Mesenchymal stem cell (in vitro differentiated cells and primary cell): ENCODE data around the gene MINDY4B.

Source experiments
- DNase-seq: peaks from one replicate; pipeline ENCODE4 v3.0.0-alpha.2; 2013
- H2AFZ ChIP-seq: one replicate; pipeline ENCODE4 v1.6.1; 2013; ENCODE audit warnings: low read depth, mild to moderate bottlenecking, control low read depth, inconsistent platforms, low read length, moderate library complexity
- H2AK5ac ChIP-seq: 2 replicates; pipeline ENCODE4 v1.6.1; 2013; ENCODE audit warnings: low read length, moderate library complexity, mild to moderate bottlenecking, inconsistent platforms; ENCODE audit not compliant: severe bottlenecking
- H2BK120ac ChIP-seq: one replicate; pipeline ENCODE4 v1.6.1; 2013; ENCODE audit warnings: low read depth, mild to moderate bottlenecking, inconsistent platforms, low read length, moderate library complexity
- H2BK12ac ChIP-seq, 2 experiments: one replicate each; pipeline ENCODE4 v1.6.1; 2013; ENCODE audit warnings: inconsistent platforms in 2 of 2, low read length in 2 of 2, mild to moderate bottlenecking in 2 of 2, moderate library complexity in 2 of 2, control low read depth in 1 of 2
- H2BK15ac ChIP-seq: one replicate; pipeline ENCODE4 v1.6.1; 2013; ENCODE audit warnings: mild to moderate bottlenecking, low read depth, inconsistent platforms; ENCODE audit not compliant: poor library complexity, severe bottlenecking
- H2BK5ac ChIP-seq: 2 replicates; pipeline ENCODE4 v1.6.1; 2013; ENCODE audit warnings: low read depth, mild to moderate bottlenecking, low read length, control low read depth, inconsistent platforms; ENCODE audit not compliant: poor library complexity, severe bottlenecking
- H3K14ac ChIP-seq, 2 experiments: one replicate each; pipeline ENCODE4 v1.6.1; 2013; ENCODE audit warnings: inconsistent platforms in 2 of 2, low read length in 2 of 2, control low read depth in 1 of 2, mild to moderate bottlenecking in 1 of 2, moderate library complexity in 1 of 2
- H3K18ac ChIP-seq, 2 experiments: one replicate each; pipeline ENCODE4 v1.6.1; 2013; ENCODE audit warnings: inconsistent platforms in 2 of 2, low read length in 2 of 2, control low read depth in 1 of 2, low read depth in 1 of 2, mild to moderate bottlenecking in 1 of 2
- H3K23ac ChIP-seq, 2 experiments: one replicate each; pipeline ENCODE4 v1.6.1; 2013; ENCODE audit warnings: inconsistent platforms in 2 of 2, low read length in 2 of 2, mild to moderate bottlenecking in 2 of 2, moderate library complexity in 2 of 2, control low read depth in 1 of 2
- H3K27ac ChIP-seq: 2 replicates; pipeline ENCODE4 v1.5.1; 2013; ENCODE audit warnings: mild to moderate bottlenecking, moderate library complexity, low read length, control low read depth, inconsistent platforms; ENCODE audit not compliant: poor library complexity, severe bottlenecking
- H3K27me3 ChIP-seq, 2 experiments: 2 replicates each; pipeline versions ENCODE4 v1.6.1 to v1.7.0; 2013; ENCODE audit warnings: low read length in 2 of 2, mild to moderate bottlenecking in 2 of 2, moderate library complexity in 2 of 2, control low read depth in 1 of 2, inconsistent platforms in 1 of 2; ENCODE audit not compliant: control insufficient read depth in 1 of 2, insufficient read depth in 1 of 2
- H3K36me3 ChIP-seq, 2 experiments: 2 replicates each; pipeline versions ENCODE4 v1.6.1 to v1.7.0; 2013; ENCODE audit warnings: low read length in 2 of 2, control low read depth in 1 of 2, inconsistent platforms in 1 of 2, low read depth in 1 of 2, mild to moderate bottlenecking in 1 of 2; ENCODE audit not compliant: insufficient read depth in 2 of 2, control insufficient read depth in 1 of 2
- H3K4ac ChIP-seq, 2 experiments: one replicate each; pipeline ENCODE4 v1.6.1; 2013; ENCODE audit warnings: inconsistent platforms in 2 of 2, low read length in 2 of 2, mild to moderate bottlenecking in 2 of 2, moderate library complexity in 2 of 2, control low read depth in 1 of 2, low read depth in 1 of 2
- H3K4me1 ChIP-seq: 2 replicates; pipeline ENCODE4 v1.6.1; 2013; ENCODE audit warnings: low read depth, low read length, control low read depth; ENCODE audit not compliant: control insufficient read depth, insufficient read depth
- H3K4me2 ChIP-seq: 2 replicates; pipeline ENCODE4 v1.6.1; 2013; ENCODE audit warnings: low read length, mild to moderate bottlenecking, inconsistent platforms; ENCODE audit not compliant: poor library complexity, severe bottlenecking
- H3K4me3 ChIP-seq, 2 experiments: 2 replicates each; pipeline versions ENCODE4 v1.5.1 to v1.7.0; 2013; ENCODE audit warnings: low read length in 2 of 2, mild to moderate bottlenecking in 2 of 2, control low read depth in 1 of 2, low read depth in 1 of 2; ENCODE audit not compliant: insufficient read depth in 1 of 2
- H3K79me1 ChIP-seq: replicated peaks from 2 replicates; pipeline ENCODE4 v1.6.1; 2013; ENCODE audit warnings: mild to moderate bottlenecking, control low read depth, low read length, inconsistent platforms; ENCODE audit not compliant: poor library complexity, severe bottlenecking
- H3K9ac ChIP-seq: 2 replicates; pipeline ENCODE4 v1.7.0; 2013; ENCODE audit warnings: mild to moderate bottlenecking, low read length, moderate library complexity
- H3K9me3 ChIP-seq: 2 replicates; pipeline ENCODE4 v1.7.0; 2013; ENCODE audit warnings: mild to moderate bottlenecking, low read length; ENCODE audit not compliant: control insufficient read depth
- H4K8ac ChIP-seq: one replicate; pipeline ENCODE4 v1.6.1; 2013; ENCODE audit warnings: inconsistent platforms, mild to moderate bottlenecking, low read length, moderate library complexity
- H4K91ac ChIP-seq: one replicate; pipeline ENCODE4 v1.6.1; 2013; ENCODE audit warnings: mild to moderate bottlenecking, low read length, inconsistent platforms
- WGBS: methylation state at CpG from one replicate; pipeline ENCODE4 v1.1.7; 2013; ENCODE audit warnings: mixed read lengths; 5-methylcytosine and 5-hydroxymethylcytosine counted together

The MINDY4B gene

GRCh38 chr3:150928234-150928633, 23.0 kb upstream of the MINDY4B start:
- Histone ChIP-seq H3K27ac (no peak overlapping the region), H3K4me2 (no peak overlapping the region), H3K14ac (no peak overlapping the region), H3K27me3 (peaks cover 31 to 77% of the 10 kb centered on the region in 2 experiments), H2BK12ac (no peak overlapping the region), H3K9ac (no peak overlapping the region), H3K4me3 (no peak overlapping the region), H2BK120ac (no peak overlapping the region), H3K36me3 (no peaks in the 10 kb centered on the region), H3K79me1 (no peaks in the 10 kb centered on the region), H2AFZ (no peak overlapping the region), H3K4ac (no peak overlapping the region), H3K4me1 (no peaks in the 10 kb centered on the region), H3K9me3 (no peaks in the 10 kb centered on the region), H3K18ac (no peak overlapping the region), H4K8ac (no peak overlapping the region), H3K23ac (no peak overlapping the region), H2BK15ac (no peak overlapping the region), H2AK5ac (no peak overlapping the region), H4K91ac (no peak overlapping the region), H2BK5ac (no peak overlapping the region)
- no peak for DNase-seq
- 100% methylated on average over 1 of the region's 1 CpG for WGBS

DNA sequence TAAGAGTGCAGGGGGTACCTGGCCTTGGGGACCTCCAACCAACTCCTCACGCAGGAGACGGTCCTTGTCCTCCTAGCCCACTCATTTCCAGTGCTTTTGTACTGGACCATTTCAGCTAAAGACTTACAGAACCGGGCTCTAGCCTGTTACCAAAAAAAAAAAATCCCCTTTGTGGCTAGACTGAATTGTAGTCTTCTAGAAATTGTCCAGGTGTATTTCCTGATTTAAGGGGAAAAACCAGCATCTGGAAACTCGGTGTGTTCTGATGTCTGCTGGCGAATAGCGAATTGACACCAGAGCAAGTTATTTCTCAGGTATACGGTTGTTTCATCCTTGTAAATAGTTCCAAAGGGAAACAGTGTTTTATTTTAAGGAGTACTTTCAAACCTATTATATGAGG, 21.1 kb upstream of the MINDY4B start:
- Histone ChIP-seq H3K79me1 (no peaks in the 10 kb centered on the region), H3K18ac (no peak overlapping the region), H2AFZ (no peak overlapping the region), H3K14ac (no peak overlapping the region), H3K4me1 (no peaks in the 10 kb centered on the region), H2AK5ac (no peak overlapping the region), H2BK120ac (no peak overlapping the region), H3K9ac (no peak overlapping the region), H3K4me3 (no peak overlapping the region), H2BK12ac (no peak overlapping the region), H3K23ac (no peak overlapping the region), H3K27ac (no peak overlapping the region), H2BK5ac (no peak overlapping the region), H3K27me3 (peaks cover 24 to 75% of the 10 kb centered on the region in 2 experiments), H3K9me3 (no peaks in the 10 kb centered on the region), H2BK15ac (no peak overlapping the region), H3K4ac (no peak overlapping the region), H3K4me2 (no peak overlapping the region), H3K36me3 (no peaks in the 10 kb centered on the region), H4K8ac (no peak overlapping the region), H4K91ac (no peak overlapping the region)
- no peak for DNase-seq
- 84% methylated on average over 7 of the region's 7 CpGs for WGBS

DNA sequence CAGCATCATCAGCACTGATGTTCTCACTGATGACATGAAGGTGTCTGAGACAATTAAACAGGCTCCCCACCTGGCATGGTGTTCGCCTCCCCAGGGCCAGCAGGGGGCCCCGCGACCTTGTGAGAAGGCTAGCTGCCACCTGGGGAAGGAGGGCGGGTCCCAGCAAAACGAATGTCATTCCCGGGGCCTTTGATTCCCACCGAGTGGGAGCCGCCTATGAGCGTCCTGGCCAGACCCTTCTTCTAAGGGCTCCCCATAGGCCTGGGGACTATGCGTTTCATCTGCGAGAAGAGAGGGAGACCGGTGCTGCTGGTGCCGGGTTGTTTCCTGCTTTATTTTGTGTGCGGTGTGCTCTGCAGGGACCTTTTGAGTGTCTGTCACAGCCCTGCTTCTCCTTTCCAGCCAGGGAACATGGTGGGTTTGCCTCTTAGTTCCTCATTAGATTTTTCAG, 20.5 kb upstream of the MINDY4B start:
- no peak overlapping the region for H2BK5ac ChIP-seq
- H3K4me2 ChIP-seq = no peak overlapping the region
- WGBS = 16% methylated on average over 14 of the region's 14 CpGs
- no peaks in the 10 kb centered on the region for H3K79me1 ChIP-seq
- no peaks in the 10 kb centered on the region for H3K4me1 ChIP-seq
- no peak overlapping the region for H3K14ac ChIP-seq
- H3K18ac ChIP-seq = no peak overlapping the region
- H3K9me3 ChIP-seq = no peaks in the 10 kb centered on the region
- no peak overlapping the region for H3K9ac ChIP-seq
- H3K4ac ChIP-seq = no peak overlapping the region
- H4K91ac ChIP-seq = no peak overlapping the region
- H3K23ac ChIP-seq = no peak overlapping the region
- H3K4me3 ChIP-seq = no peak overlapping the region
- peak overlapping the region; percentile 4 for H4K8ac ChIP-seq
- no peaks in the 10 kb centered on the region for H3K36me3 ChIP-seq
- H2BK12ac ChIP-seq = no peak overlapping the region
- no peak overlapping the region for H3K27ac ChIP-seq
- peaks cover 18 to 72% of the 10 kb centered on the region in 2 experiments for H3K27me3 ChIP-seq
- no peak overlapping the region for H2BK15ac ChIP-seq
- H2AFZ ChIP-seq = no peak overlapping the region
- DNase-seq = peak; percentile 25
- no peak overlapping the region for H2AK5ac ChIP-seq
- H2BK120ac ChIP-seq = no peak overlapping the region

DNA sequence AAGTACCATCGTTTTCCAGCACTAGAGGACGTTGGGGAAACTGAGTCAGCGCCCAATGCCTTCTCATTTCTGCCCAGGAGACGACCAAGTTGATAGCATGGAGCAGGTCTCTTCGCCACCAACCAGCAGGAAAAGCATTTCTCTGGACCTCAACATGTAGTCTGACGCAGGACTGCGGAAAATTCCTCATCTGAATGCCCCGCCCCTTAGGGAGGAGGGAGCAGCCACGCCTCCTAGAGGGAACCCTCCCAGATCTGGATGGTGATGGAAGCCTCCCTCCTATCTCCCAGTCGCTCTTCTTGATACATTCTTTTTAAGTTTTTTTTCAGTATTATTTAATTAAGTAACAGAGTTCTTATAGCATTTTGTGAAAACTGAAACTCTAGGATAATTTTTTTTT, 17.4 kb upstream of the MINDY4B start:
- H3K9me3 ChIP-seq = no peaks in the 10 kb centered on the region
- no peak overlapping the region for H2AK5ac ChIP-seq
- no peaks in the 10 kb centered on the region for H3K36me3 ChIP-seq
- H3K4me3 ChIP-seq = no peak overlapping the region
- no peak overlapping the region for H2BK5ac ChIP-seq
- no peak overlapping the region for H3K23ac ChIP-seq
- H3K4me1 ChIP-seq = no peaks in the 10 kb centered on the region
- peak; percentile 18 for DNase-seq
- no peaks in the 10 kb centered on the region for H3K79me1 ChIP-seq
- 51% methylated on average over 8 of the region's 10 CpGs for WGBS
- H3K18ac ChIP-seq = no peak overlapping the region
- H2AFZ ChIP-seq = no peak overlapping the region
- H2BK15ac ChIP-seq = no peak overlapping the region
- H3K4ac ChIP-seq = no peak overlapping the region
- H3K4me2 ChIP-seq = no peak overlapping the region
- H2BK120ac ChIP-seq = no peak overlapping the region
- H3K27me3 ChIP-seq = peaks cover 27 to 70% of the 10 kb centered on the region in 2 experiments
- no peak overlapping the region for H3K9ac ChIP-seq
- H3K14ac ChIP-seq = no peak overlapping the region
- H4K8ac ChIP-seq = no peak overlapping the region
- H4K91ac ChIP-seq = no peak overlapping the region
- H3K27ac ChIP-seq = no peak overlapping the region
- H2BK12ac ChIP-seq = no peak overlapping the region
